Stimulated activated CD4-positive, alpha-beta T cell treated with anti-CD3 and anti-CD28 coated beads, Interleukin-1b, Interleukin-23, amount 100 ng/mL, for 4 hours (primary cell): Measurements from ENCODE around the gene KCNF1.

Experiments
- DNase-seq, 2 donors: peaks; one replicate each; pipeline ENCODE4 v3.0.0-alpha.2; 2020; ENCODE audit warnings: low read depth in 2 of 2

Gene KCNF1

DNA sequence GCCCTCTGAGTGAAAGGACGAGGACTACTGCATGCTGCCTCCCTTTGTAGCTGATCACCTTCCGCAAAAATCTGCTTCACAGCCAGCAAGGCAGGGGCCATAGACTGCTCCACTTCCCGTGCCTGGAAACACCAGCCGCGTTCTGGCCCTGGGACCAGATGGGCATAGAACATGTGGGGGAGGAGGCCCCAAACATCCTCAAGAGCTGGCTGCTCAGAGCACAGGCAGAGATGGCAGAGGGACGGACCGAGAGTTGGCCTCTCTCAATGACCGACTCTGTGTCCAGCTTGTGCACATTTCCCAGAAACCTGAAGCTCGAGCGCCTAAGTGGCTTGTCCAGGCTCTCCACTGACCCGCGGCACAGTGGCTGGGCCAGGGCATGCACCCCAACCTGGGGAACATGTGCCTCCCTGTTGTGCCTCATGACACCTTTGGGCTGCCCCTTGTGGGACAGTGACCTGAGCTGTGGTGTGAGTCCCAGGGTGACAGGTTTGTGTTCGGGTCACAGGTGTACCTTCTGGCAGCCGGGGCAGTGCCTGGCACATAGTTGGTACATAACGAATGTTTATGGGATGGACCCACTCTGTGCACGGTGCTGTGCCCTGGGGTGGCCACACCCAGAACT lies 9.1 kb downstream of the KCNF1 start:
- DNase-seq, result no peak

DNA sequence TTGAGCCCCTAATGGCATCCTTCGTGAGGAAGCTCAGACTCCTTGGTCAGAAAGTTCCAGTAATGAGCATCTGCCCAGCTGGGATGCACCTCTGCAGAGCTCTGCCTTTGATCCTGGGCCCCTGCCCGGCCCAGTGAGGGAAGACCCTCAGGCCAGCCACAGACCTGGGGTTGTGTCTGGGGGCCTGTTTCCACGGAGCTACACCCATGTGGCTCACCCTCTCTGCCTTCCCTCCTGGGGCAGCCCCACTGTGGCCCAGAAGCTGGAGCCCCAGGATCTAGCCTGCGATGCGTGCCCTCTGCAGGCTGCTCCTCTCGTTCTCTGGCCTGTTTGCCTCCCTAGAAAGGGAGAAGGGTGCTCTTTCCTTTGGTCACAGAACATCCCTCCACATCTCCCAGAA lies 9.8 kb downstream of the KCNF1 start:
- no peak for DNase-seq

DNA sequence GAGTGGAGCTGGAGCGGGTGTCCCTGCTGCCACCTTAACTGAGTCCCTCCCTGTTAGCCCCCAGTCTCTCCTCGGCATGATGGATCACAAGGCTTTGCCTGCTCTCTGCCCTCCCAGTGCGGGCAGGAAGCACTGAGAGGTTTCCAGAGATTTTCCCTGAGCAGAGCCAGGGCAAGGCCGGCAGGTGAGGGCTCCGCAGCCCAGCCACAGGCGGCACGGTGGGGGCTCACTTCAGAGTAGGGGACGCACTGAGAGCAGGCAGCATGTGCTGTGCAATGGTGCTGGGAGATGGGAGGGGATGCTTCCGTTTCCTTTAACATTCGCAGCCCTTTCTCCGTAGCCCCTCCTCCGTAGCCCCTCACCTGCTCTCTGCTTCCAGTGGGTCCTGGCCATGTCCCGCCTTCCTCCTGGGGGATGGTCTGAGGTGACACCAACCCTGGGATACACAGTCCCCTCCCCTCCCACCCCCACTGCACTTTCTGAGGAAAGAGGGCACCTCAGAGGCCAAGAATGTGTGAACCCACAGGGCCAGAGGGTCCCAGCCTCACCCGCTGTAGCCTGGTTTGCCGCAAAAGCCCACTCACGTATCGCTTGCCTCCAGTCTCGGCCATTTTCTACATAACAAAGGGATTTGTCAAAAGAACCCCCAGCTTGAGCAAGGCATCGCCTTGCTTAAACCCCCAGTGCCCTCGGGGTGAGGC lies 10.7 kb downstream of the KCNF1 start:
- DNase-seq, result no peak

DNA sequence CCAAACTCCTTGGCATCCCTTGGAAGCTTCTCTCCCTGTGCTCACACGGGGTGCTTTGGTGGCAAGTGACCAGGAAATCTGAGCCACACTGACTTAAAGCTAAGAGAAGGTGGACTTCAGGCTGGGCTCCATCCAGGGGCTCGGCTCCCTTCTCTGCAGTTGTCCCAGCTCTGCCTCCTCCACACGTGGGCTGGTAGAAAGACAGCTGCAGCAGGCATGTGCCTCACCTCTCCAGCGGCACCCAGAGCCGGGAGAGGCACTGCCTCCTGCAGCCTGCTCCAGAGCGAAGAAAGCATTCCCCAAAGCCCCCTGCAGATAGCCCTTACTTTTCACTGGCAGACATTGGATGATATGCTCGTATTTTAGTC lies 11.3 kb downstream of the KCNF1 start:
- DNase-seq, result no peak

DNA sequence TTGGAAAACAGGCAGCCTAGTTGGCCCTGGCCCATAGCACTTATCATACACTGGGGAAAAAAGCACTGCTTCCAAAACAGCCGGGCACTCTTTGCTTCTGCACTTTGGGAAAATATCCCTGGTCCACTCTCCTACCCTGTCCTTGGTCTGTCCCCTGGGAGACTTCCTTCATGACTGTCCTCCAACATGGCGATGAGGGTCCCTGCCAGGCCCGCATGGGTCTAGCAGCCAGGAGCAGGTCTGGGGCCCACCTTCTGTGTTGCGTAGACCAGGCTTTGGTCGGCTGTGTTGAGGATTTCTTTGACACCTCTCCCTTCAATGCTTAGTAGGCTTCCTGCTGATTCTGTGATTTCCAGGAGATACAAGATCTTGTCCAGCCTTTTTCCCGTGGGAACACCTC lies 12.2 kb downstream of the KCNF1 start:
- DNase-seq, result no peak

DNA sequence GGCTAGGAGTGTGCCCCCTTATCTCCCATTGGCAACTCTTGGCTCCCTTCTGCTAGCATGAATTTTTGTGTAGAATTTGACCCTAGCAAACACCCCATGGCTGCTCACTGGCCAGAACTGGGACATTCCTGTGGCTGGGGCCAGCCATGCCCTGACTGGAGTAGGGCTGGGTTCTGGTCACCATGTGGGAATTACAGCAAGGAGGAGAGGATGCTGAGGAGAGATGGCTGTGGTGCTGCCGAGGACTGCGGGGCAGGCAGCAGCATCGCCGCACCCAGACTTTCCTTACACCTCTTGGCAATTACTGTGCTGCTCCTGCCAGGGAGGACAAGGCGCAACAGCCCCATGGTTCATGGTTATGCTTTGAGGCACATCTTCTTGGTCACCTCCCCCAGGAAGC lies 12.7 kb downstream of the KCNF1 start:
- DNase-seq, result no peak

DNA sequence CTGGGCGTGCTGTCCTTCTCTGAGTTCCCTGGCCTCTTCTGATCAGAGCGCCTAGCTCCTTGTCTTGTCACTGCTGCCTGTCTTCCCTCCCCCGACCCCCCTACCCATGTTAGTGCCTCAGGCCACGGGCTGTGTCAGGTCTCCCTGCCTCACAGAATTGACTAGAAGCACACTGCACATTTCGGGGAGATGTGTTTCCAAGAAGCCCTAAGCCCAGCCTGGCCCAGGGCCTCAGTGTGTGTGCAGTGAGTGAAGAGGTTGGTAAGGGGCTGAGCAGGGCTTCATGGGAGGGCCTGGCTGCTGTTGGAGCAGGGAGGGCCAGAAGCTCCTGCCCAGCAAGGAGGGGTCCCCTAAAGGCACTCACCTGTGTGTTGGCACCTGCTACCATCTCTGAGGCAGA lies 13.1 kb downstream of the KCNF1 start:
- DNase-seq, result no peak

DNA sequence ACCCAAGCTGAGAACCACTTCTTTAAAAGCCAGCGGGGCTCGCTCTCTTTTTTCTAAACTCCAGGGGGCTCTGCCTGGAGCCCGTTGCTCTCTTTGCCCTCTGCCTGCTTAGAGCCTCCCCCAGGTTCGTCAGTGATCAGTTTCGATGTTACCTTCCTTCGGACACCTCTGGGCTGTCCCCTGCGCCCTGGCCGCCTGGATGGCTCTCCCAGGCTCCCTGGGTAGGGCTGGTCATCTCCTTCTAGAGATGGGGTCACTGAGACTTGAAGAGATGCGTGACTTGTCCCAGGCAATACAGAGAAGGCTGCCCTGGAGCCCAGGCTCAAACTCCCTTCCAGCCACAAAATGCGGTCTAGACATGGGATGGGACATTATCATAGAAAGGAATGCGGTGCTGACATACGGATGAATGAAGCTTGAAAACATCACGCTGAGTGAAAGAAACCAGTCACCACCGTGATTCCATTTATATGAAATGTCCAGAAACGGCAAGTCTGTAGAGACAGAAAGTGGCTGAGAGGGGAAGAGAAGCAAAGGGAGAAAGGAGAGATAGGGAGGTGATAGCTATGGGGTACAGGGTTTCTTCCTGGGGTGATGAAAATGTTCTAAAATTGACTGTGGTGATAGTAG lies 14.6 kb downstream of the KCNF1 start:
- no peak for DNase-seq

DNA sequence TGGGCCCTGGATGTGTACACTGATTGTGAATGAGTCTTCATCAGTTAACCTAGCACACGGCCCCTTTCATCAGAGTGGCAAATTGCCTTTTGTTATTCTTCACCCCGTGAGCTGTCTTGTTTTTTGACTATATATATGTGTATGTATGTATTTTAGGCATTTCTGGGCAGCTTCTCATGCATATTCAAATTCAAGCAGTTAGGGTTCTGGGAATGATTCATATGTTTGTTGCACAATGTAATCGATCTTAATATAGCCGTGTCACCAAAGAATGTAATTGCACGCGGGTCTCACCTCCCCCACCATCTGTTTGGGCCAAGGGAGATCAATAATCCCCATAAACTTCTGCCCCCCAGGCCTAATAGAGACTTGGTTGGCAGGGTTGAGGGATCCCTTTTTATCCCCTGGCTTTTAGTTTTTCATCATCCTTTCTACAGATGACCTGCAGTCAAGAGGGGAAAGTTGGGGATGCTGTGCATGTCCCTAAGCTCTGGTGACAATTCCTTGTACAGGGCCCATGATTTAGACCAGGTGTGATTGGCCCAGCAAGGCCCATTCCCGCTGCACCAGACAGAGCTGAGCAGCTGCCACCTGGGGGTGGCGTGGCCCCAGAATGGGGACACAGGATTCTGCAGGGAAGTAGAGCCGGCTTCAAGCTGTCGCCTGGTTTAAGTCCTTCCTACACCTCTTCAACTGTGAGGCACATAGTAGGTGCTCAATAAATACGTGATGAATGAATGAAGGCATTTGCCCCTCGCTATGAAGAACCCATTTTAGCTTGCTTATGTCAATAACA lies 19.2 kb downstream of the KCNF1 start:
- no peak for DNase-seq

DNA sequence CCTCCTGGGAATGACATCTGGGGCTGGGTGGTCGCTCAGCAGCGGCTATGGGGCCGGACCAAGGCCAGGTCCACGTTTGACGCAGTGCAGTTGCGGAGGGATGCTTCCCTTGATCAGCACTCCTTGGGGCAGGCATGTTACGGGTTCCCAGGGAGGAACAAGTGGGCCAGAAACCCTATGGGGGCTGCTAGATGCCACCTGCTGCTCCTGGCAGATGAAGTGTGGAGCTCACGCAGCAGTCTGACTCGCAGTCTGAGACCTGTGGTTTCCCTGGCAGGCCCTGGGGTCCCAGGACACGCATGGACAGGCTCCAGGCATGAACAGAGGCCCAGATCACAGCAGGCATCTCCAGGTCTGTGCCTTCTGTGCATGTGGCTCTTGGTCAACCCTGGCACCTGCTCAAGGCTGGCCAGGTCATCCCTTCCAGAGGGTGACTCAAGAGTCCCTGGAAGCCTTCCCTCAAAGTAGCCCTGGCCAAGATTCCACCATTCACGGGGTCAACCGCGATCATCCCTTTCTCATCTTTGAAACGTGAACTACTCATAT lies 20.0 kb downstream of the KCNF1 start:
- no peak for DNase-seq

DNA sequence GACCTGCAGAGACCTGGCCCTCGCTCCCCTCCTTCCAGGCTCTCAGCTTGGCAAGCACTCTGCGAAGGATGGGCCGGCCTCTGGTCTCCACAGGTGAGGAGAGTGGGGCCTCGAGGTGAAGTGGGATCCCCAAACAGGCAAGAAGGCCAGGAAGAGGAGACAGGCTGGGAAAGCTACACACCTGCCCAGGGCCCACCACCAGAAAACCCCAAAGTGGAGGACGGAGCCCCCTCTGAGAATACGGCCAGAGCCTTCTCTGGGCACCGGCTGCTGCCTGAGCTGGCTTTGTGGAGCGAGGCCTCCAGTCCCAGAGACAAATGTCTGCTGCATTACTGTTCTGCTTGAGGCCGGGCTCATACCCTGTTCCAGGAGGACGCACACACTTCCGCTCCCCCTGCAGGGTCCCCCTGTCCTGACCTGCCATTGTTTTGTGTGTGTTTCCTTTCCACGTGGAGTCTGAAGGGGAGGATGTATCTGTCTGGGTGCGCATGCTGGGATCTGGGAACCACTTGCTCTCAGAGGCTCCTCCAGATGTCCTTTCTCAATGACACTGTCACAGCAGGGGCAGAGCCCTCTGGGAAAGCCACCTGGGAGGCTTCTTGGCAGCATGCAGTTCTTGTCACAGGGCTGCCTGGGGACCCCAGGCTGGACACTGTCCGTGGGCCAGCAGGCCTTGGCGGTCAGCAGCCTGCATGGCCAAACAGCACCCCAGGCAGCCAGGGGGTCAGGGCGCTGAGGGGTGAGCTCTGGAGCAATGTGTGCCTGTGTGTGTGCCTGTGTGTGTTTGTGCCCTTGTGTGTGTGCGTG lies 20.8 kb downstream of the KCNF1 start:
- DNase-seq, result no peak

DNA sequence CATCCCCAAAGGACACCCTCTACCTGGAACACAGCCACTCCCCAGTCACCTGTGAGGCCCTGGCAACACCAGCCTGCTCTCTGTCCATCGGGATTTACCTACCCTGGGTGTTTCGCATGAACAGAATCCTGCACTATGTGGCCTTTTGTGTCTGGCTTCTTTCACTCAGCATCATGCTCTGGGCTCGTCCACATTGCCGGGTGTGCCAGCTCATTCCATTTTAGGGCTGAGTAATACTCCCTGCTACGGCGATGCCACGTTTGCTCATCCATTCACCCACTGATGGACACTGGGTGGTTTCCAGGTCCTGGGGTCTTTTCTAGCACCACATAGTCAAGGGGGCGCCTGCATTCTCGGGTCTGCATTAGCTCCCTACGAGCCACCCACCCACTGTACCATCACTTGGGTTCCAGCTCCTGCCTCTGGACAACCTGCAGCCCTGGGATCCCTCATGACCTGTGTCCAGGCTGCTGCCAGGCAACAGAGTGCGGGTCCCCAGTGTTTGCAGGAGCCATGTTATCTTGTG lies 22.0 kb downstream of the KCNF1 start:
- no peak for DNase-seq

DNA sequence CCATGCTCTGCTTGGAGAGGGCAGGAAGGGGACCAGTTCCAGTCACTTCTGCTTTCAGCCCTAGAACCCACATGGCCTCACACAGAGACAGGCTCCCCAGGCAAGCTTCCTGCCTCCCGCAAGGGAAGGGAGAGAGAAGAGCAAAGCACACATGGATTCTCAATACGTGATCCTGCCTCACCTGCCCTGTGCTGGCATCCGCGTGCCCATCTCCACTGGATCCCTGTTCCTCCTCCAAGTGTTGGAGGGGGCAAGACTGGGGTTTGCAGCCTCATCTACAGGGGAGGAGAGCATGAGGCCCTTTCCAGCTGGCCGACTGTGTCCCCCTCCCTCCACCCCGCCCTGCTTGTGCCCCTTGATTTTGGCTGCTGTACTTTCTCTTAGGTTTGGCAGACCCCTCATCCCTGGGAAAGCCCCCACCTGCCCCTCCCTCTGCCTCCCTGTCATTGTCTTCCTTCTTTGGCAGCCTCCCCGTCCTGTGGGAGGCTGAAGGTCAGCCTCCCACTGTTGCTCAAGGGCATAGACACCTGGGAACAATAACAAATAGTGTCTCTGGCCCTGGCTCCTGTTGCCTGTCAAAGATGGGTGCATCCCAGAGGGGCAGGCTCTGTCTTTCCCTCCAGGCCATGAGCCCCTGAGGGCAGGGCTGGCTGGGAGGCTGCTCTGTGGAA lies 22.7 kb downstream of the KCNF1 start:
- no peak for DNase-seq

DNA sequence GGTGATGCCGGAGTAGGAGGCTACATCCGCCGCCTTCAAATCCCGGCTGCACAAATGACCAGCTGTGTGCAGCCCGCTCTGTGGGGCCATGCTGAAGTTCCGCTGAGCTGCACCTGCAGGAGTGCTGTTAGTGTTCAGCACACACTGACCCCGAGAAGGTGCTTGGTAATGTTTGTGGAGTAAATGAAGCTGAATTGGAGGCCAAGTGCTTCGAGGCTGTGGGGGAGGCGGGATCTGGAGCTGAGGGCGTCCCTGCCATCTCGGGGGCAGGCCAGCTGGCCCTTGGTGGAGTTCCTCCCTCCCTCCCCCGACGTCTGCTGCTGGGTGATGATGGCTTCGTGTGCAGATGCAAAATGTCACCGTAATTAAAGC lies 23.2 kb downstream of the KCNF1 start:
- DNase-seq, result no peak

DNA sequence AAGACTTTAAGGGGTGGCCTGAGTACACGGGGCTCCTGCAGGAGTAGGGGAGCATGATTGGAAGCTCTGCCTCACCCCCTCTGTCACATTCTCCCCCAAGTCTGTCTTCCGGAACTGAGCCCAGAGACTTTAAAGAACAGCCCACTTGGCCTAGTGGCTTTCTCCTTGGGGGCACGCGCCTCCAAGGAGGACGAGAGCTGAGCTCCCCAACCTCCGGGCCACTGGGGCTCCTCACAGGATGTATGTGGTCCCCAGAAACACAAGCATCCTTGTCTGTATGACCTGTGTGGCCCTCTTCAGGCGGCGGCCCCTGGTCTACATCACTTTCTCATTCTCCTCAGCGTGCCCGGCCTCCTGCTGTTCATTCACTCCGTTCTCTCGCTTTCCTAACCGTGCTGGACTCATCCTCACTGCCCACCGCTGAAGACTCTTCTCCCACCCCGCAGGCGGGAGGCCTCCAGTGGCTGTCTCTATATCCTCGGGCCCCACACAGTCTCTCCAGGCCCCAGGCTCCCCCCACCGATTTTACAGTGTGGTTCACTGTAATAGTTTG lies 23.7 kb downstream of the KCNF1 start:
- no peak for DNase-seq

DNA sequence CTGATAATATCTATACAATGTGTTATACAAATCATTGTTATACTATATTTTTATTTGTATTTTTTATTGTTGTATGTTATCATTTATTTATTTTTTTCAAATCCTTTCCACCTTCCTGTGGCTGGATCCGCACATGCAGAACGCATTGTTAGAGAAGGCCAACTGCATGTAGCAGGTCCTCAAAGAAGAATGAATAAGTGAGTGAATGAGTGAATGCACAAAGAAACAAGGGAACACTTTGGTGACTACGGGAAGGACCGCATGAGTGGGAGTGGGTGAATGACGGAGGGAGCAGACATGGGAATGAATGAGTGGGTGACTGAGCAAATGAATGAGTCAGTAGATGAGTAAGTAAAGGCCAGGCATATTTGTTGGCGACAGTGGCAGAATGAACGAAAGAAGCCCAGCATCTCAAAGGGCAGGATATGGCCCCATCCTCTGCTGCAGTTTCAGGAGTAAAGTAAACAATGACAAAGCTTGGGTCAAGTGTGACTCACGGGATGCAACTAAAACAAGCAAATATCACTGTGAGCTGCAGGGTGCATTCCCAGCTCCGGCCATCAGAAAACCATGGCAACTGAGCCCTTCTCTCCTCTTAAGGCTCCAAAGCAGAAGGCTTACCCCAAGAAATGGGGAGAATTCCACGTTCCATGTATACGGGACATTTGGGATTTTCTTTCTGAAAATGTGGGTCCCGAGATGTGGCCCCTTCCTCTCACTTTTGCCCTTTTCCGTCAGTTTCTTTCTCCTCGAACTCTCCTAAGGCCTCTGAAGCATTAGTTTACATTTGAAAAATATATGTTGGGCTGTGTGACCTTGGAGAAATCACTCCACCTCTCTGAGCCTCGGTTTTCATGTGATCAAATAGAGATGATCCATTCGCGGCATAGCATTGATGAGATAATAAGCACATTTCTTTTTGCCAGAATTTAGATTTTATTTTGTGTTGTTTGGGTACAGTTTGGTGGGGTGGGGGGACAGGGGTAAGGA lies 24.5 kb downstream of the KCNF1 start:
- no peak for DNase-seq

DNA sequence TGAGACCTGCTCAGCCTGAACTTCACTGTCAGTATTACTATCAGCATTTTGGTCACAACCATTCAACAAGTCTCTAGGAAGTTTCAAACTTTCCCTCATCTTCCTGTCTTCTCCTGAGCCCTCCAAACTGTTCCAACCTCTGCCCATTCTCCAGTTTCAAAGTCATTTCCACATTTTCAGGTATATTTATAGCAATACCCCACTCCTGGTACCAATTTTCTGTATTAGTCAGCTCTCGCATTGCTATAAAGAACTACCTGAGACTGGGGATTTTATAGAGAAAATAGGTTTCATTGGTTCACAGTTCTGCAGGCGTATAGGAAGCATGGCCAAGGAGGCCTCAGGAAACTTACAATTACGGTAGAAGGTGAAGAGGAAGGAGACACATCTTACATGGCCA lies 27.3 kb downstream of the KCNF1 start:
- no peak for DNase-seq

DNA sequence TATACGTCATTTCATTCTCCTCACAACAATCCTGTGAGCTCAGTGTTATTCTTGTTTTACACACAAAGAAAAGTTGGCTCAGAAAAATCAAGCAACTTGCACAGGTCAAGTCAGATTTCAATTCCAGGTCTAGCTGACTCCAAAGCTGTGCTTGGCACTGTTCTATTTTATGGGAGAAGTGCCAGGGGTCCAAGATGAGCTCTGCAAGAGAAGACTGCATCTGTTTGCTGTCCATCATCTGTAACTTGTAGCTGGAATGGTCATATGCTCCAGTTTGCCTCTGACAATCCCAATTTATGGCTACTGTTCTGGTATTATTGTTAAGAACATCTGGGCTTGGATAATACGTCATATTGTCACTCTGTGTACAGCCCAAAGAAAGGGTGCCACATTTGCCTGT lies 28.9 kb downstream of the KCNF1 start:
- no peak for DNase-seq

DNA sequence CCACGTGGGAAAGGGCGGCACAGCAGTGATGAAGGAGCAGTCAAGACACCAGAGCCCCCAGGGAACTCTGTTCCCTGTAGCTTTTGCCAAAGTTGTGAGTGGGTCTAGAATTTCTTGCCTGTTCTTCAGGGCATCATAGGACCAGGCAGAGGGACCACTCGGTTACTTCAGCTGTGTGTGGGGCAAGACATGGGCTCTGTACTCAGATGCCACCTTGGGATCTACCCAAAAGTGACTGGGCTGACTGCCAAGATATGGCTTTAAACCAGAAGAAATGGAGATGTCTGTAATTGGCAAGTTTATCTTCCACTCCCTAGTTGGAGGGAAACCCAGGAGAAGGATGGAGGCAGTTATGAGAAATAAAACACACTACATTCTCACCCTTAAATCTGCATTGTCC lies 29.6 kb downstream of the KCNF1 start:
- DNase-seq, result no peak
